Stimulated activated CD8-positive, alpha-beta memory T cell treated with anti-CD3 and anti-CD28 coated beads, Interleukin-12 subunit alpha, Interleukin-12 subunit beta, amount 100 ng/mL, for 24 hours (primary cell): ENCODE measurements around the gene NEK10.

Source experiments
- DNase-seq: peaks from one replicate; pipeline ENCODE4 v3.0.0-alpha.2; 2020; ENCODE audit errors: extremely low read depth

NEK10 gene

DNA sequence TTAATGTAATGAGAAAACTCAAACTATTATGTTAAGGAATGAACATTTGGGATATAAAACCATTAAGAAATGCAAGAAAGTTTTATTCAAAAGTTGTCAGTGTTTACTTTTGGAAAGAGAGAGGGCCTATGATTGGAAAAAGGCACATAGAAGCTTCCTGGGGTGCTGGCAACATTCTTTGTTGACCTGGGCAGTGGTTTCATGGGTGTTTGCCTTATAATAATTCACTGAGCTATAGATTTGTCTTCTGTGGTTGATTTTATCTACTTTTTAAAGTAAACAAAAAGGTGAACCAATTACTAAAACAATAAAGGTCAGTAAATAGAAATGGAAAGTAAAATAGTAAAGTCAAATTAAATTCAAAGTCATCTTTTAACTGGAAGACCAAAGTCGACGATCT is 308.8 kb downstream of the NEK10 start:
- no peak for DNase-seq
